ENCODE results near the gene UGT1A7. TPM values are rescaled to one million over a fixed set of nuclear protein-coding genes. Genes with fewer than 3 reads are reported as not detected.

The UGT1A7 gene
- total and polyA plus RNA-seq, 4 donors, result 0.45 TPM; not detected in 3

GRCh38 chr2:233796254-233796653 lies 114.6 kb downstream of the UGT1A7 start:
- no peak overlapping the region for H3K27ac ChIP-seq (ENCODE audit: low read depth in 1 of 2, low read length in 1 of 2)
- no peak overlapping the region for H3K4me3 ChIP-seq
- 86 to 92% methylated on average over 9 of the region's 9 CpGs for WGBS, 2 donors
- H3K36me3 ChIP-seq (ENCODE audit: control insufficient read depth in 4 of 4, insufficient read depth in 4 of 4, low read length in 4 of 4), result no peaks in the 10 kb centered on the region
- no peaks in the 10 kb centered on the region for H3K9me3 ChIP-seq (ENCODE audit: control insufficient read depth in 4 of 4, insufficient read depth in 3 of 4, low read length in 3 of 4)
- DNase-seq (no peak), ATAC-seq (ENCODE audit: insufficient read depth, low FRiP score) (no peak)
- no peak for TF ChIP-seq CTCF (IDR thresholded peaks at IDR 0.05; ENCODE audit: control extremely low read depth, extremely low read depth)
- H3K9ac ChIP-seq (ENCODE audit: insufficient read depth in 1 of 2, low read length in 2 of 2), result no peak overlapping the region
- no peaks in the 10 kb centered on the region for H3K27me3 ChIP-seq (ENCODE audit: control insufficient read depth in 3 of 3, insufficient read depth in 3 of 3, low read length in 2 of 3)
- no peaks in the 10 kb centered on the region for H3K4me1 ChIP-seq (ENCODE audit: control insufficient read depth in 5 of 5, insufficient read depth in 5 of 5, low read length in 5 of 5)

- Histone ChIP-seq H3K4me3 (no peak overlapping the region), H3K27me3 (ENCODE audit: control insufficient read depth in 3 of 3, insufficient read depth in 3 of 3, low read length in 2 of 3) (no peaks in the 10 kb centered on the region), H3K4me1 (ENCODE audit: control insufficient read depth in 5 of 5, insufficient read depth in 5 of 5, low read length in 5 of 5) (no peaks in the 10 kb centered on the region), H3K9me3 (ENCODE audit: control insufficient read depth in 4 of 4, insufficient read depth in 3 of 4, low read length in 3 of 4) (no peaks in the 10 kb centered on the region), H3K27ac (ENCODE audit: low read depth in 1 of 2, low read length in 1 of 2) (no peak overlapping the region), H3K36me3 (ENCODE audit: control insufficient read depth in 4 of 4, insufficient read depth in 4 of 4, low read length in 4 of 4) (no peaks in the 10 kb centered on the region), H3K9ac (ENCODE audit: insufficient read depth in 1 of 2, low read length in 2 of 2) (no peak overlapping the region)
- 81 to 85% methylated on average over 14 of the region's 14 CpGs for WGBS, 2 donors
- ATAC-seq (ENCODE audit: insufficient read depth, low FRiP score) (no peak), DNase-seq (no peak)
- no peak for TF ChIP-seq CTCF (IDR thresholded peaks at IDR 0.05; ENCODE audit: control extremely low read depth, extremely low read depth)
These were observed 116.8 kb downstream of the UGT1A7 start for GRCh38 chr2:233798335-233799086.

GRCh38 chr2:233799087-233799665 lies 117.5 kb downstream of the UGT1A7 start:
- TF ChIP-seq CTCF (IDR thresholded peaks at IDR 0.05; ENCODE audit: control extremely low read depth, extremely low read depth), result no peak
- Histone ChIP-seq H3K27me3 (ENCODE audit: control insufficient read depth in 3 of 3, insufficient read depth in 3 of 3, low read length in 2 of 3) (no peaks in the 10 kb centered on the region), H3K9me3 (ENCODE audit: control insufficient read depth in 4 of 4, insufficient read depth in 3 of 4, low read length in 3 of 4) (no peaks in the 10 kb centered on the region), H3K27ac (ENCODE audit: low read depth in 1 of 2, low read length in 1 of 2) (no peak overlapping the region), H3K36me3 (ENCODE audit: control insufficient read depth in 4 of 4, insufficient read depth in 4 of 4, low read length in 4 of 4) (no peaks in the 10 kb centered on the region), H3K9ac (ENCODE audit: insufficient read depth in 1 of 2, low read length in 2 of 2) (no peak overlapping the region), H3K4me1 (ENCODE audit: control insufficient read depth in 5 of 5, insufficient read depth in 5 of 5, low read length in 5 of 5) (no peaks in the 10 kb centered on the region), H3K4me3 (no peak overlapping the region)
- 63 to 68% methylated on average over 7 of the region's 7 CpGs for WGBS, 2 donors
- ATAC-seq (ENCODE audit: insufficient read depth, low FRiP score), result no peak
- DNase-seq, result no peak

Measured in lung (tissue), 12 donors.